Measurements from ENCODE around the gene SPECC1. TPM values are rescaled to one million over a fixed set of nuclear protein-coding genes. Genes with fewer than 3 reads are reported as not detected.

Gene SPECC1
- total and polyA plus RNA-seq, 9 of the 15 experiments (the other 6 are each of a cell fraction or from before 2014, with no cell fraction given) = 2.4 to 19.6 (median 14.7) TPM

DNA sequence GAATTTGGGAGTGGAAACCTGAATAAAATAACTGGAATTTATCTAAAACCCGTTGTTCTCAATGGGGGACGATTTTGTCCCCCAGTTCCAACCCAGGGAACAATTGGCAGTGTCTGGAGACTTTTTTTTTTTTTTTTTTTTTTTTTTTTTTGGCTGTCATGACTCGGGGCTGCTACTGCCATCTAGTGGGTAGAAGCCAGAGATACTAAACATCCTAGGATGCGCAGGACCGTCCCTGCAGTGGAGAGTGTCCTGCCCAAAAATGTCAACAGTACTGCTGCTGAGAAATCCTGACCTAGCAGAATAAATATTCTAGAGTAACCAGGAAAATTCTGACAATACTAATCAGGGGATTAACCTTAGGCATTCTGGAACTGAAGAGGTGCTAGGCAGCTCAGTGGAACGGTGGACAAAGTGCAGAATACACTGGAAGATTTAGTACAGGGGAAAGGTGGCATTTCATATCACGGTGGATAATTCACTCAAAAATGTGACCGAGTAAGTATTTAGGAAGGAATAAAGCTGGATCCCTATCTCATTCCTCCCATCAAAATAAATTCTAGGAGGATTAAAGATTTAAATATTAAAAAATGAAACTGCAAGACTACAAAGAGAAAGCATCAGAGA lies 107.6 kb downstream of the SPECC1 start (continued):
- TF ChIP-seq, protein P1, sequence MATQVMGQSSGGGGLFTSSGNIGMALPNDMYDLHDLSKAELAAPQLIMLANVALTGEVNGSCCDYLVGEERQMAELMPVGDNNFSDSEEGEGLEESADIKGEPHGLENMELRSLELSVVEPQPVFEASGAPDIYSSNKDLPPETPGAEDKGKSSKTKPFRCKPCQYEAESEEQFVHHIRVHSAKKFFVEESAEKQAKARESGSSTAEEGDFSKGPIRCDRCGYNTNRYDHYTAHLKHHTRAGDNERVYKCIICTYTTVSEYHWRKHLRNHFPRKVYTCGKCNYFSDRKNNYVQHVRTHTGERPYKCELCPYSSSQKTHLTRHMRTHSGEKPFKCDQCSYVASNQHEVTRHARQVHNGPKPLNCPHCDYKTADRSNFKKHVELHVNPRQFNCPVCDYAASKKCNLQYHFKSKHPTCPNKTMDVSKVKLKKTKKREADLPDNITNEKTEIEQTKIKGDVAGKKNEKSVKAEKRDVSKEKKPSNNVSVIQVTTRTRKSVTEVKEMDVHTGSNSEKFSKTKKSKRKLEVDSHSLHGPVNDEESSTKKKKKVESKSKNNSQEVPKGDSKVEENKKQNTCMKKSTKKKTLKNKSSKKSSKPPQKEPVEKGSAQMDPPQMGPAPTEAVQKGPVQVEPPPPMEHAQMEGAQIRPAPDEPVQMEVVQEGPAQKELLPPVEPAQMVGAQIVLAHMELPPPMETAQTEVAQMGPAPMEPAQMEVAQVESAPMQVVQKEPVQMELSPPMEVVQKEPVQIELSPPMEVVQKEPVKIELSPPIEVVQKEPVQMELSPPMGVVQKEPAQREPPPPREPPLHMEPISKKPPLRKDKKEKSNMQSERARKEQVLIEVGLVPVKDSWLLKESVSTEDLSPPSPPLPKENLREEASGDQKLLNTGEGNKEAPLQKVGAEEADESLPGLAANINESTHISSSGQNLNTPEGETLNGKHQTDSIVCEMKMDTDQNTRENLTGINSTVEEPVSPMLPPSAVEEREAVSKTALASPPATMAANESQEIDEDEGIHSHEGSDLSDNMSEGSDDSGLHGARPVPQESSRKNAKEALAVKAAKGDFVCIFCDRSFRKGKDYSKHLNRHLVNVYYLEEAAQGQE (IDR thresholded peaks at IDR 0.05; ENCODE audit: borderline replicate concordance) = peak; percentile 47; the same call in 1 of the 2 replicates
- TF ChIP-seq, protein P1 (CRISPR knock-in tag; IDR thresholded peaks at IDR 0.05; ENCODE audit: low read depth) = no peak
- TF ChIP-seq, protein P2, sequence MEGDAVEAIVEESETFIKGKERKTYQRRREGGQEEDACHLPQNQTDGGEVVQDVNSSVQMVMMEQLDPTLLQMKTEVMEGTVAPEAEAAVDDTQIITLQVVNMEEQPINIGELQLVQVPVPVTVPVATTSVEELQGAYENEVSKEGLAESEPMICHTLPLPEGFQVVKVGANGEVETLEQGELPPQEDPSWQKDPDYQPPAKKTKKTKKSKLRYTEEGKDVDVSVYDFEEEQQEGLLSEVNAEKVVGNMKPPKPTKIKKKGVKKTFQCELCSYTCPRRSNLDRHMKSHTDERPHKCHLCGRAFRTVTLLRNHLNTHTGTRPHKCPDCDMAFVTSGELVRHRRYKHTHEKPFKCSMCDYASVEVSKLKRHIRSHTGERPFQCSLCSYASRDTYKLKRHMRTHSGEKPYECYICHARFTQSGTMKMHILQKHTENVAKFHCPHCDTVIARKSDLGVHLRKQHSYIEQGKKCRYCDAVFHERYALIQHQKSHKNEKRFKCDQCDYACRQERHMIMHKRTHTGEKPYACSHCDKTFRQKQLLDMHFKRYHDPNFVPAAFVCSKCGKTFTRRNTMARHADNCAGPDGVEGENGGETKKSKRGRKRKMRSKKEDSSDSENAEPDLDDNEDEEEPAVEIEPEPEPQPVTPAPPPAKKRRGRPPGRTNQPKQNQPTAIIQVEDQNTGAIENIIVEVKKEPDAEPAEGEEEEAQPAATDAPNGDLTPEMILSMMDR (IDR thresholded peaks at IDR 0.05 in 2 of 3, conservative IDR thresholded peaks at IDR 0.05 in 1 of 3; ENCODE audit: insufficient read depth in 2 of 3, low read depth in 1 of 3, low read length in 3 of 3) = peak; percentile 59 to 76 (median 65)
- TF ChIP-seq ZNF384 (IDR thresholded peaks at IDR 0.05; ENCODE audit: low read depth, low read length) (peak; percentile 99), NRF1 (conservative IDR thresholded peaks at IDR 0.05 in 1 of 2, IDR thresholded peaks at IDR 0.05 in 1 of 2) (peak; percentile 56 to 64; a peak in 3 of 4 replicates)
